Ammon's horn (tissue), 1 donor: ENCODE measurements around the gene FGFR2.
A peak's percentile ranks its signal among the peaks of the same experiment; 100 is the strongest.

Experiments
- DNase-seq: peaks from one replicate; pipeline ENCODE4 v3.0.0-alpha.2; 2016; ENCODE audit warnings: low spot score

The FGFR2 gene

DNA sequence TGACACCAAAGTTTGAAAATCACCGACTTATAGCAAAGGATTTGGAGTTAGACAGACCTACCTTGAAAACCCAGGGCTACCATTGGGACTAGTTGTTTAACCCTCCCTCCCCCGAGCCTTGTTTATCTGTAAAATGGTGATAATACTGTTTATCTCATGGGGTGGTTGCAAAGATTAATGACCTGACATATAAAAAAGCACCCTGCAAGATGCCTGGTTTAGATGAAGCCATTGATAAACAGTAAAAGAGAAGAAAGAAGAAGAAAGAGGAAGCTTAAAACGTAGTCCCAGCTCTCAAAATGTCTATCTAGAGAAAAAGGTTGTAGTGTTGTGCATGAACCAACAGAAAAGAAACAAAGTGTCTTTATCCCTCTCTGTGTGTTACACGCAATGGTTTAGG lies 145.7 kb downstream of the FGFR2 start:
- no peak for DNase-seq

DNA sequence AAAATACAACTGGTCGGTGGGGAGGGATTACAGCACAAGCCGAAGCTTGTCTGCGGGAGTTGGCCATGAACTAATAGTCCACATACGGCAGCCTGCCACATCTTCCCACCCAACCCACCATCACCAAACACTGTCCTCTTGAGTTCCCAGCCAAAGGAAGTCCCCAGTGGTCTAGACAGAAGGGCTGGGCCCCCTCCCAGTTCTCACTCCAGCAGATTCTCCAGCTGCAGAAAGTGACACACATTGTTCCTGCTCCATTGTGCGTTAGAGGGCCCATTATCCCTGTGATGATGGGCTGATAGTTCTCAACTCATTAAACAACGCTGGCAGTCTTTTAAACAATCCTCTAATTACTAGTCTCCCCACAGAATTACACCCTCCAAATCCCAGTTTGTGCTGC lies 148.0 kb downstream of the FGFR2 start:
- no peak for DNase-seq

DNA sequence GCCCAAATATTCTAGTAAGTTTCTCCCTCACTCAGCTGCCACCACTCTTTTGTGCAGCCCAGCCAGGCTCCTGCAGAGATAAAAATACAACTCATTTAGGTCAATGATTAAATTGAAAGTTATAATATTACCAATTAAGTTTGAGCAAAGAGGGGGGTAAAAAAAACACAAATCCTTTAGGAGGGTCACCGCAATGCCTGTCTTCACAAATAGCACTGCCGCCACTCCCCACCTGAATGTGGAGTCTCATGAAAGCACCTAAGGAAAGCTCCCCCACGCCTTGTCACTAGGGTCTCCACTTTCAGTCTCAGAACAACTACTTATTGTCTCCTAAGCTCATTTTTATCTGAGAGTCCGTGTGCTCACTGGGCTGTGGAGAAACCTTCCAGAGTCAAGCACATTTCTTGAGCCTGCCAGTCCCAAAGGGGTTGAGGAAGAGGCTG lies 148.7 kb downstream of the FGFR2 start:
- DNase-seq = no peak

DNA sequence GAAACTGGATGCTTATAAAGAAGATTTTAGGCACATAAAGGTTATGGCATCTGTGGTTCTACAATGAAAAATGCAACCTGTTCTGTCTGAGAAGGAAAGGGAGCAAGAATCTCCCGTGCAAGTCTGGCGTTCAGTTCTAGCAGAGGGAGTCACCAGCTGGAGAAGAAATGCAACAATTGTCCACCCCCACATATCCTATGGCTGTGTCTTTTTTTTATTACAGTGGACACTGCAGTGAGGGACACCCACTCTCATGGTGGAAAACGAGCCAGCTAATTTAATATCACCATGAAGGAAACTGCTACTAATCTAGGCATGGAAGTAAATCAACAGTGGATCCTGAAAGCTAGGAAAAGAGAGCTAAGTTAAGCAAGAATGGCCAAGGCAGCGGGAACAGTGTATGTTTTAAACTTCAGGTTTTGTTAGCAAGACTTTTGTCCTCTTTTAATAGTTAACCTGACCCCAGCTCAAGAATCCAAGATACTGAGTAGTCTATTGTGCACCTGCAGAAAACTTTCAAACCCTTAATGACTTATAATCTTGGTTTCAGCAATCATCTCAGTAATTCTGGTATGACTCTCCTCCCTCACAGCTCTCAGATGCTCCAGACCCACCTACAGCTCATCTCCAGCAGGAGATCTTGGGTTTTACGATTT lies 149.3 kb downstream of the FGFR2 start:
- no peak for DNase-seq

DNA sequence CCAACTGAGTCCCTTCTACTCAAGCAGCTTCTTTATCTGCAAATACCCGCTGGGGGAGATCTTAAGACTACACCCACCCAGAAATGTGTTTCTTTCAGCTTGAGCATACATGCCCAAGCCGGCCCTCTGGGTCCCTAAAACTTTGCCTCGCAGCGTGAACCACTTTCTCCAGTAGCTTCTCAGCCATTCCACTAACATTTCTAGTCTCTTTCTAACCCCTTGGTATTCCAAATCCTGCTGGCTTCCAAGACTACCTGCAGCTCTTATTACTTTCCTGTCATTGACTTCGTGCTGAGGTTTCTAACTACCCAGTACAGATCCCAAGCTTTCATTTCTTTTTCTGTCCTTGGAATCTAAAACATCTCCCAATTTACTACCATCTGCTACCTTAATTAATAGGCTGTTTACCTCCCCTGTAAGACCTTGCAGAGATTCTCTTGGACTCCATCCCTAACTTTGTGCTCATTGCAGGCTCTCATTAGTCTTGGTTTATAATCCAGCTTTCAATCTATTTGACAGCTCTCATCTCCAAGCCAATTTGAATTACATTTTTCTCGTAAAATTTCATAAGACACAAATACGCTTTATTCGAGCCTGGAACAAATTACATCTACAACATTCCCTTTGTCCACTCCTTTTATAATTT lies 153.6 kb downstream of the FGFR2 start:
- no peak for DNase-seq

DNA sequence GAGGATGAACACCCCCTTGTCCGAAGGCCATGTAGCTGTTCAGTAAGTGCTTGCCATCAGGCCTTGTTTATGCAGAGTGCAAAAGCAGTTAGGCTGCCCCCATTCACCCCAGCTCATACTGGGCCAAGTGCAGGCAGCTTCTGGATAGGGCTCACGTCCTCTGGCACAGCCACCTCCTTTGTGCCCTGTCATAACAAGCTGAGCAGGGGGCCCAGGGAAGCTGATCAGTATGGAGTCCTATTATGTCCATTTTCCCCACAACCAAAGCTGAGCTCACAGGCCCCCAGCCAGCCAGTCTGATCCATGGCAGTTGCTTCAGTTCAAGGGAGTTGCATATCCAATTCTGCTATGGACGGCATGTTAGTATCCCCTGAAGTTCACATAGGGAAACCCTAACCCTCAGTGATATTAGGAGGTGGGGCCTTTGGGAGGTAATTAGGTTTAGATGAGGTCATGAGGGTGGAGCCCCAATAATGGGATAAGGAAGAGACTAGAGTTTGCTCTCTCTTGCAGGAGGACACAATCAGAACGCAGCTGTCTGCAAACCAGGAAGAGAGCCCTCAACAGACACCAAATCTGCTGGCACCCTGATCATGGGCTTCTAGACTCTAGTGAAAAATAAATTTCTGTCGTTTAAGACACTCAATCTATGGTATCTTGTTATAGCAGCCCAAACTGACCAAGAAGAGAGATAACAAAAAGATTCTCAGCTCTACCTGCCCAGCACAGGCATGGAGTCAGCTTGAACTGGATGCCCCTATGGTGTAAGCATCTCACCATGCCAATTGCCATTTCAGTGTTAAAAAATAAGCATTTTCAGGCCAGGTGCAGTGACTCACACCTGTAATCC lies 155.9 kb downstream of the FGFR2 start:
- DNase-seq = peak; percentile 67

DNA sequence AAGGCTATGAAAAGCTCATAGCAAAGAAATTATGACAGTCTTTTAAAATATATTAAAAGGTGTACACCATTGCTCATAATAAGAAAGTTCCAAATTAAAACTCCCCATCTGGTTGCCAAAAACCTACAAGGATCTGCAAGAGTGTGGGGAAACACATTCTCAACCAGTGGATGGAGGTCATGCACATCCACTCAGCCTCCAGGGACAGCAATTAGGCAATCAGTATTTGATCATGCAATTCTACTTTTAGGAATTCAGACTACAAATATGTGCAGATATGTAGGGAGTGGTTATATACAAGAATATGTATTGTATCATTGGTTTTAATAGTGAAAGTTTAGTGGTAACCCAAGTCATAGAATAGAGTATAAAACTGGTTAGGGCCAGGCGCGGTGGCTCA lies 157.8 kb downstream of the FGFR2 start:
- no peak for DNase-seq

DNA sequence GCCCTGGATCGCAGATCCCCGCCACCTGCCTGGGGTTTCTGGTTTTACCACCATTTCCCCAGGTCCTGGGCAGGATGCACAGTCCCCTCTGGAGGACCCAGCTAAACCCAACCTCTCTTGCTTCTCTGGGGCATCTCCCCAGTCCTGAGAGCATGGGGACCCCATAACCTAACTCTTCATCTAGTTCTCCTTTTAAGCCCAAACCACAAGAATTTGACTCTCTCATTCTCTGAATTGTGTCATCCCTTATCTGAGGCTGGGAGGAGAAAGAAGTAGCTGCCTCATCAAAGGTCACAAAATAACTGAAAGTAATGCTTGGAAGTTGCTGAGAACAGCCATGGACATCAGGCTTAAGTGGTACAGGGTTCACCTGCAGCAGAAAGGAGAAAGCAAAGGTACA lies 159.9 kb downstream of the FGFR2 start:
- no peak for DNase-seq

DNA sequence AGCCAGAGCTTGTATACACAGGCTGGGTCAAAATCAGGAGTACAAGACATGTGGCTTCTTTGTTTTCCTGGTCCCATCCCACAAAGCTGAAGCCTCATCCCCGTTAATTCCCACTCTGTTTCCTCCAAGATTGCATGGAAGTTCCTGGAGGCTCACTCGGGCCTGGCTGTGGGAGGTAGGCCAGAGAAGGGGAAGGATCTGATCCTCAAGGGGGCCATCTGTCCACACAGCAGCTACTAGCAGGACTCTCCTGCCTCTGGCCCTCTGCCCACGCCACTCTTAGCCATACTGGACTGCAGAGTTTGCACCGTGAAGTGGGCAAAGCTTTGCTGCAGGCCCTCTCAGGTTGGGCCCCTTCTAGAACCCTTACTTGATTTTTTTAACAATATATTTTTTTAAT lies 160.6 kb downstream of the FGFR2 start:
- DNase-seq = peak; percentile 68

DNA sequence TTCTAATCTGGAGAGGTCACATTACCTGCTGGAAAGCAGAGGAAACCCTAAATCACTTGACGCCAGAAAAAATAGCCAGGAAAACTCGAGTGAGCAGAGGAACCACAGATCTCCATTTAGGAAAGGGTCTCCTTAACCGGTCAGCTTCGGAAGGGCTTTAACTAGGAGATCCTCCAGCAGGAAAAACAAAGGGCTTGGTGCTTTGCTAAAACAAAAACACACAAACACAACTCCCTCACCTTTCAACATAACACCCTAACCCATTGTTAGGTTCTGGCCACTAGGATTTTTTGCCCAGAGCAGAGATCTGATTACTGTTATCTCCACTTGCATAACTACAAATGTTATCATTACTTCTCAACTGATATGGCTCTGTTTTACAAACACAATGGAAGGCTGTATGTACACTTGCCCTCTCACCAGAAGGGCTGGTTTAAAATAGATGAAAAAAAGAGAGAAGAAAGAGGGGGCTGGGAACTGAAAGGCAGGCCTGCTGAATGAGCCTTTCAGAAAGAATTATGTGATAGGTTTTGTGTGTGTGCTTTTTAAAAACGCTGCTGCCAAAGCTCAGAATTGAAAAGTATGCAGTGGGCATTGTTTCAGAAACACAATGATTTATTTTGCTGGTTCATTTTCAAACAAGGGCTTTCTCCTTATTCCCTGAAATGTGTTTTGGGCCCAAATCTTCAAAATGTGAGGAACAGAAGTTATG lies 161.5 kb downstream of the FGFR2 start:
- DNase-seq = peak; percentile 69

DNA sequence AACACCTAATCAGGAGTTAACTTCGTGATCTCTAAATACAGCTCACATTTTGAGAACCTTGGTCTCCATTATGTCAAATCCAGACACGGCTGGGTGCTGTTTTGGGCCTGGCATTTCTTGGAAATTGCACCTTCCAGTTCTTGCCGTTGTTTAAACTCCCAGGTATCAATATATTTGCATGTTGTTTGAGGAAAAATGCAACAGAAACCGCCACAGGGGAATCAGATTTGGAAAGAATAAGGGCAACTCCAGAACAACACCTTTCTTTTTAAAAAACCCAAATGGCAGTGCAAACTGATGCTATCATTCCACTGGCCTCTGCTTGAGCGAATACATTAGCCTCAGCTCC lies 162.0 kb downstream of the FGFR2 start:
- no peak for DNase-seq

DNA sequence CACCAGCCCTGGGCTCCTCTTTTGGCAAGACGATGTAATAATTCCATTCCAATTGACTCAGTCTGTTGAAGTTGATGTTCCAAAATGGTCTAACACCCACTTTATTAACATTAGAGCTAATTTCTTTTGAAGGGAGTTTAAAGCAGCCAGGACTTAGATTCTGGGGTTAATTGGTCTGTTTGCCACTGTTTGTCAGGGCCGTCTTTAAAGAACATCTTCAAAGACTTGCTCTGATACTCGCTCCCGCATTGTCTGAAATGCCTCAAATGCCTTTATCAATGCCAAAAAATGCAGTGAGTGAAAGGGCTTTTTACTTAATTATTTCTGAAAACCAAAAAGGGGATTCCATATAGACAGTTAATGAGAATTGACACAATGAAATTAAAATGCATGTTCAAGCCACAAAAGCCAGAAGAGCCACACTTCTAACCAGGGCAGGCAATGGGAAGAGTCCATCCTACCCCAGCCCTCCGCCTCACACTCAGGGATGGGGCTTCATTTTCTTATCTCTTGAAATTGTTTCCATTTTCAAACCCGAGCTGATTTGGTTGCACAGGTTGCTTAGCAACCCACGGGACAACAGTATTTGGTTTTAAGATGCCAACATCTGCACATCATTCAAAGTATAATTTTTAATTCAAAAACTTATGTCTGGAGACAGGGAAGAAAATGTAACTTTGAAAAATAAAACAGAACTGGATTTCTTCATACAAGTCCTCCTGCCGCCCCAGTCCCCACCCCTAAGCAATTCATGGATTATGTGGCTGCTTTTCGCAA lies 163.0 kb downstream of the FGFR2 start:
- DNase-seq = no peak

DNA sequence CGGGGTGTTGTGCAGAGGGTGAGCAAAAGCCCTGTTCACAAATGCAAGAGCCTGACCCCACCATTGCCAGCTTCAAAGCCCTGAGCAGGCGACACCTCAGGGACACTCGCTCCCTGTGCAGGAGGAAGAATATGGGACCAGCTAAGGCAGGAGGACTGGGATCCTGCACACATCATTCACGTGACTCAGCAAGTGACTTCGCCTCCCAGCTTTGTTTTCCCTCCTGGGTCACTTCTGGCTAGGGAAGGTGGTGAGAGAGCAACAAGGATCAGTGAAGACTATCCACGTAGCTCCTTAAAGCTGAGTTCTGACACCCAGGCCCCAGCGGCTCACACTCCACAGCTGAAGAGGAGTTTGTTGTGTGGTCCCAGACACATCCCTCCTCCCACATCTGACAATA lies 164.3 kb downstream of the FGFR2 start:
- DNase-seq = no peak

DNA sequence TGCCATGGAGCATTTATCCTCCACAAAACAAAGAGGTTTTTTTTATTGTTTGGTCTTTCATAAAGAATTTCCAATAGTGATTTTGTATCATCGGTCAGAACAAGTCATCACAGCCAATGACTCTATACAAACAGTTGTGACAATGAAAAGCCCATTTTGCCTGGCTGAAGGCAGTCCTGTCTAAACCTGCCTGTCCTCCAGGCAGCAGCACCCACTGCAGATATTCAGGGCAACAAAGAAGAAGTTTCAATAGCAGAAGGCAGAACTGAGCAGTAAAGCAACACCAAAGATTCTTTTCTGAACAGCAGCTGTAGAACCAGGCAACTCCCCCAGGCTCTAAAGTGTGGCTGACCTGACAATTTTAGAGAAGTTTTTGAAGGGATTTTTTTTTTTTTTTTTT lies 169.4 kb downstream of the FGFR2 start:
- no peak for DNase-seq
